K562 (cell line): ENCODE data around the gene ITGA6. TPM values are rescaled to one million over a fixed set of nuclear protein-coding genes. Genes with fewer than 3 reads are reported as not detected.

Experiments used
- ARHGAP35 ChIP-seq: fragments of 450-650 bp; IDR thresholded peaks from 2 replicates; pipeline ENCODE4 v1.6.1; 2018; ENCODE audit not compliant: partially characterized antibody
- ARID1B ChIP-seq: fragments of 450-650 bp; IDR thresholded peaks from 2 replicates; pipeline ENCODE4 v1.6.1; 2016; ENCODE audit warnings: antibody characterized with exemption, mild to moderate bottlenecking, inconsistent platforms
- ARNT ChIP-seq, 2 experiments: fragments of 450-650 bp; IDR thresholded peaks; 2 replicates each; pipeline ENCODE4 v1.6.1; 2016; ENCODE audit warnings: mild to moderate bottlenecking in 1 of 2
- ATF7 ChIP-seq: fragments of 450-650 bp; IDR thresholded peaks from 2 replicates; pipeline ENCODE4 v1.7.1; 2014; ENCODE audit warnings: mild to moderate bottlenecking, moderate library complexity
- BRF2 ChIP-seq: IDR thresholded peaks from 3 replicates; pipeline ENCODE4 v1.6.1; 2011; ENCODE audit warnings: borderline replicate concordance, mild to moderate bottlenecking; ENCODE audit not compliant: insufficient read length, insufficient read depth
- COPS2 ChIP-seq: fragments of 450-650 bp; conservative IDR thresholded peaks from 2 replicates; pipeline ENCODE4 v1.6.1; 2016; ENCODE audit warnings: mild to moderate bottlenecking, moderate library complexity
- DMBX1 ChIP-seq: fragments of 250-450 bp; sonication (Bioruptor Pico); IDR thresholded peaks from 2 replicates; pipeline ENCODE4 v1.8.0; 2022; ENCODE audit warnings: inconsistent platforms, mild to moderate bottlenecking, moderate library complexity, borderline replicate concordance
- DPF2 ChIP-seq: fragments of 450-650 bp; IDR thresholded peaks from 2 replicates; pipeline ENCODE4 v1.6.1; 2016
- ETV6 ChIP-seq, 3 experiments: fragments of 150-350 bp in 1 of 3; sonication (generic) in 1 of 3; formaldehyde crosslinking in 1 of 3; IDR thresholded peaks; 2 replicates each; pipeline versions ENCODE4 v1.6.1 to v1.8.0; 2014 to 2022; ENCODE audit warnings: borderline replicate concordance in 2 of 3, low read depth in 2 of 3, antibody characterized with exemption in 1 of 3, low read length in 1 of 3, mild to moderate bottlenecking in 1 of 3, missing genetic modification reagents in 1 of 3
- GATA2 ChIP-seq: sonication (generic); formaldehyde crosslinking; IDR thresholded peaks from 2 replicates; pipeline ENCODE4 v1.4.0; 2020; ENCODE audit warnings: mild to moderate bottlenecking, missing genetic modification reagents
- ILF3 ChIP-seq: fragments of 450-650 bp; IDR thresholded peaks from 2 replicates; pipeline ENCODE4 v1.6.1; 2018; ENCODE audit warnings: antibody characterized with exemption, mild to moderate bottlenecking, moderate library complexity, borderline replicate concordance
- LEF1 ChIP-seq: fragments of 450-650 bp; IDR thresholded peaks from 2 replicates; pipeline ENCODE4 v1.6.1; 2016; ENCODE audit warnings: mild to moderate bottlenecking
- MEIS2 ChIP-seq: fragments of 450-650 bp; IDR thresholded peaks from 2 replicates; pipeline ENCODE4 v1.6.1; 2014; ENCODE audit warnings: mild to moderate bottlenecking; ENCODE audit not compliant: partially characterized antibody
- MYC ChIP-seq, 2 experiments: fragments of 250-450 bp in 1 of 2; sonication (Bioruptor Pico) in 1 of 2; IDR thresholded peaks; 2 replicates each; pipeline versions ENCODE4 v1.5.1 to v1.6.1; 2012 to 2021; ENCODE audit warnings: low read depth in 2 of 2, borderline replicate concordance in 1 of 2, improper control_type of control experiment in 1 of 2, low read length in 1 of 2, mild to moderate bottlenecking in 1 of 2, moderate library complexity in 1 of 2
- NCOA1 ChIP-seq: fragments of 450-650 bp; IDR thresholded peaks from 2 replicates; pipeline ENCODE4 v1.6.1; 2016; ENCODE audit warnings: low read depth
- NR2F6 ChIP-seq: fragments of 450-650 bp; formaldehyde crosslinking; IDR thresholded peaks from 2 replicates; pipeline ENCODE4 v1.4.0; 2020; ENCODE audit warnings: mild to moderate bottlenecking
- PKNOX1 ChIP-seq: fragments of 450-650 bp; IDR thresholded peaks from 2 replicates; pipeline ENCODE4 v1.6.1; 2016
- RBBP5 ChIP-seq: fragments of 200-600 bp; sonication (generic); IDR thresholded peaks from 2 replicates; pipeline ENCODE4 v1.6.1; 2012; ENCODE audit warnings: borderline replicate concordance, mild to moderate bottlenecking, low read length, control low read depth, inconsistent platforms; ENCODE audit not compliant: insufficient read depth, poor library complexity, severe bottlenecking
- TCFL5 ChIP-seq: fragments of 250-450 bp; sonication (Bioruptor Pico); conservative IDR thresholded peaks from 2 replicates; pipeline ENCODE4 v1.6.1; 2021; ENCODE audit warnings: mild to moderate bottlenecking, moderate library complexity, matching md5 sums
- TRIM28 ChIP-seq: fragments of 450-650 bp; IDR thresholded peaks from 2 replicates; pipeline ENCODE4 v1.6.1; 2017
- ZBTB9 ChIP-seq: fragments of 450-650 bp; formaldehyde crosslinking; IDR thresholded peaks from 2 replicates; pipeline ENCODE4 v1.4.0; 2020; ENCODE audit warnings: mild to moderate bottlenecking, moderate library complexity
- ZFP1 ChIP-seq: fragments of 450-650 bp; formaldehyde crosslinking; IDR thresholded peaks from 2 replicates; pipeline ENCODE4 v1.4.0; 2020; ENCODE audit warnings: mild to moderate bottlenecking, mixed read lengths
- ZFP30 ChIP-seq: fragments of 250-450 bp; sonication (Bioruptor Pico); IDR thresholded peaks from 2 replicates; pipeline ENCODE4 v1.8.0; 2022; ENCODE audit warnings: moderate library complexity, mild to moderate bottlenecking, inconsistent platforms, borderline replicate concordance
- ZNF197 ChIP-seq: fragments of 200-800 bp; sonication (Bioruptor generic); IDR thresholded peaks from 2 replicates; pipeline ENCODE4 v1.6.1; 2016; ENCODE audit warnings: low read depth, missing genetic modification characterization, missing compliant biosample characterization
- ZNF316 ChIP-seq: fragments of 450-650 bp; IDR thresholded peaks from 2 replicates; pipeline ENCODE4 v1.6.1; 2016
- ZNF668 ChIP-seq: fragments of 250-450 bp; sonication (Bioruptor Pico); IDR thresholded peaks from 2 replicates; pipeline ENCODE4 v1.8.0; 2022; ENCODE audit warnings: mild to moderate bottlenecking, inconsistent platforms
- polyA plus RNA-seq, 8 experiments: library from polyadenylated mRNA; depleted of rRNA in 4 of 8; stranded (reverse) in 5 of 8; unstranded in 3 of 8; fragments of >200 nt; fragmentation: Nextera tagmentation in 2 of 8; fragmentation: Illumina TruSeq in 1 of 8; extraction: Ambion mirVana in 2 of 8; extraction: Trizol in 1 of 8; gene quantifications; 2 replicates each; pipeline versions ENCODE4 v1.2.1 to v1.2.3, GENCODE V29; 2011 to 2014; ENCODE audit warnings: inconsistent platforms in 1 of 8, missing spikeins in 1 of 8
- total RNA-seq, 7 experiments: library from RNA; depleted of rRNA in 6 of 7; stranded (reverse); fragments of >200 nt in 6 of 7; fragmentation: Illumina TruSeq in 2 of 7; extraction: Trizol in 2 of 7; gene quantifications; 2 replicates each; pipeline versions ENCODE4 v1.2.1 to v1.2.3, GENCODE V29; 2011 to 2021; ENCODE audit warnings: low replicate concordance in 1 of 7

The ITGA6 gene
- total and polyA plus RNA-seq, 9 of the 15 experiments (the other 6 are each of a cell fraction or from before 2014, with no cell fraction given): 0.01 to 0.29 (median 0.05) TPM; not detected in 5

GRCh38 chr2:172552547-172553291 is 125.3 kb downstream of the ITGA6 start (continued):
- TF ChIP-seq RBBP5 (peak; percentile 53), GATA2 (CRISPR knock-in tag) (peak; percentile 86), ARNT (IDR thresholded peaks at IDR 0.05) (peak; percentile 85 to 93; a peak in 2 of 4 replicates), MYC (IDR thresholded peaks at IDR 0.05; ENCODE audit: low read depth, low read length) (peak; percentile 35; the same call in 1 of the 2 replicates), MYC (CRISPR knock-in tag; IDR thresholded peaks at IDR 0.05; ENCODE audit: borderline replicate concordance, low read depth) (no peak), TRIM28 (peak; percentile 78; the same call in 1 of the 2 replicates), ZNF197 (CRISPR knock-in tag) (peak; percentile 71; the same call in 1 of the 2 replicates), ARHGAP35 (no peak), LEF1 (peak; percentile 92), PKNOX1 (peak; percentile 84), DMBX1 (CRISPR knock-in tag) (peak; percentile 79), ZNF316 (peak; percentile 100), ZFP30 (CRISPR knock-in tag) (no peak), DPF2 (peak; percentile 100), ETV6 (IDR thresholded peaks at IDR 0.05; ENCODE audit: borderline replicate concordance in 1 of 2, low read depth in 2 of 2, low read length in 1 of 2) (0 out of 4 replicates have a peak, but pooled peaks of 1 of the 2 experiments have one; percentile 32), ETV6 (CRISPR knock-in tag; IDR thresholded peaks at IDR 0.05; ENCODE audit: borderline replicate concordance) (no peak), BRF2 (no peak), NR2F6 (peak; percentile 58; the same call in 1 of the 2 replicates), NCOA1 (peak; percentile 92), ILF3 (0 out of 2 replicates have a peak, but pooled peaks have one; percentile 19), ATF7 (peak; percentile 88), COPS2 (no peak), ZBTB9 (peak; percentile 83; the same call in 1 of the 2 replicates), MEIS2 (peak; percentile 81), ZFP1 (CRISPR knock-in tag) (peak; percentile 80), TCFL5 (CRISPR knock-in tag) (no peak), ZNF668 (CRISPR knock-in tag) (no peak), ARID1B (peak; percentile 99)
